Natural killer cell (primary cell): ENCODE results near the gene RS1. TPM values are rescaled to one million over a fixed set of nuclear protein-coding genes. Genes with fewer than 3 reads are reported as not detected.

Source experiments
- ATAC-seq, 3 donors: fragments of 150-1000 bp in 2 of 3; fragments of 200-7000 bp in 1 of 3; cut with Tn5 transposase; 1 replicate in 1 of 3; 2 replicates in 2 of 3; pipeline ENCODE4 v1.10.0; 2021; ENCODE audit warnings: mild to moderate bottlenecking in 2 of 3, moderate library complexity in 2 of 3
- DNase-seq, 2 donors: peaks; one replicate each; pipeline versions ENCODE4 v3.0.0 to v3.0.0-alpha.2; 2013 to 2021; ENCODE audit warnings: mixed read lengths in 1 of 2
- H3K27ac ChIP-seq: one replicate; pipeline ENCODE4 v1.5.1; 2013; ENCODE audit warnings: mild to moderate bottlenecking, low read length
- H3K27me3 ChIP-seq: one replicate; pipeline ENCODE4 v1.6.1; 2013; ENCODE audit warnings: low read length; ENCODE audit not compliant: control insufficient read depth, insufficient read depth
- H3K36me3 ChIP-seq: one replicate; pipeline ENCODE4 v1.6.1; 2013; ENCODE audit warnings: low read length; ENCODE audit not compliant: control insufficient read depth, insufficient read depth
- H3K4me1 ChIP-seq: one replicate; pipeline ENCODE4 v1.6.1; 2013; ENCODE audit warnings: low read length; ENCODE audit not compliant: control insufficient read depth, insufficient read depth
- H3K4me3 ChIP-seq: one replicate; pipeline ENCODE4 v1.5.1; 2013; ENCODE audit warnings: low read length
- H3K9me3 ChIP-seq: one replicate; pipeline ENCODE4 v1.6.1; 2013; ENCODE audit warnings: low read length; ENCODE audit not compliant: control insufficient read depth, insufficient read depth
- H3K27ac Mint-ChIP-seq, 2 donors: one replicate each; pipeline ENCODE4 v1.8.0; 2022; ENCODE audit warnings: mild to moderate bottlenecking in 2 of 2, mixed read lengths in 2 of 2, moderate library complexity in 1 of 2
- H3K27me3 Mint-ChIP-seq, 2 donors: one replicate each; pipeline ENCODE4 v1.8.0; 2022; ENCODE audit warnings: low read depth in 2 of 2, mixed read lengths in 2 of 2
- H3K36me3 Mint-ChIP-seq: one replicate; pipeline ENCODE4 v1.8.0; 2022; ENCODE audit warnings: mixed read lengths
- H3K4me1 Mint-ChIP-seq, 2 donors: one replicate each; pipeline ENCODE4 v1.8.0; 2022; ENCODE audit warnings: mixed read lengths in 2 of 2
- H3K4me3 Mint-ChIP-seq: one replicate; pipeline ENCODE4 v1.8.0; 2022; ENCODE audit warnings: mild to moderate bottlenecking, moderate library complexity, mixed read lengths
- H3K9me3 Mint-ChIP-seq, 2 donors: one replicate each; pipeline ENCODE4 v1.8.0; 2022; ENCODE audit warnings: mixed read lengths in 2 of 2
- CTCF ChIP-seq: fragments of 200-600 bp; IDR thresholded peaks from one replicate; pipeline ENCODE4 v1.8.0; 2022; ENCODE audit warnings: antibody characterized with exemption
- WGBS: methylation state at CpG from one replicate; pipeline ENCODE4 v1.1.7; 2013; ENCODE audit warnings: missing lambda C conversion rate; ENCODE audit not compliant: insufficient coverage; 5-methylcytosine and 5-hydroxymethylcytosine counted together
- intact Hi-C: fragments of 100-400 bp; cut with micrococcal nuclease; formaldehyde crosslinking; loops from one replicate; pipeline ENCODE4 v1.14.2; 2022
- total RNA-seq, 4 donors: library from RNA; stranded (reverse); fragments of 120-200 nt in 1 of 4; gene quantifications; one replicate each; pipeline versions ENCODE4 v1.2.3 to v1.2.4, GENCODE V29; 2013 to 2022

Gene RS1
- total RNA-seq, 3 donors from 2014 or later (not counting 1 experiment from before 2014, with no cell fraction given): not detected

GRCh38 chrX:18607966-18608365, 63.9 kb downstream of the RS1 start:
- TF ChIP-seq CTCF: no peak
- H3K9me3 ChIP-seq: no peaks in the 10 kb centered on the region
- no peak for ATAC-seq

GRCh38 chrX:18598413-18598812, 73.5 kb downstream of the RS1 start:
- no CpG with 5 or more reads among the region's 2 CpGs for WGBS
- no peak overlapping the region for H3K4me3 ChIP-seq
- no peak overlapping the region for H3K27ac Mint-ChIP-seq

More at GRCh38 chrX:18607966-18608365, 63.9 kb downstream of the RS1 start:
- Histone ChIP-seq H3K36me3 (peaks cover 4% of the 10 kb centered on the region), H3K4me3 (no peak overlapping the region), H3K4me1 (no peaks in the 10 kb centered on the region), H3K27me3 (no peaks in the 10 kb centered on the region), H3K27ac (no peak overlapping the region)
- H3K27ac Mint-ChIP-seq: no peak overlapping the region
- WGBS: no CpG with 5 or more reads among the region's 4 CpGs
- H3K36me3 Mint-ChIP-seq: no peaks in the 10 kb centered on the region
- H3K4me3 Mint-ChIP-seq: no peak overlapping the region
- H3K9me3 Mint-ChIP-seq: no peaks in the 10 kb centered on the region
- H3K4me1 Mint-ChIP-seq: no peaks in the 10 kb centered on the region
- intact Hi-C loops: no loop called here
- no peaks in the 10 kb centered on the region for H3K27me3 Mint-ChIP-seq
- no peak for DNase-seq

GRCh38 chrX:18596096-18596495, 75.8 kb downstream of the RS1 start:
- H3K4me3 ChIP-seq: no peak overlapping the region
- TF ChIP-seq CTCF: no peak
- no peaks in the 10 kb centered on the region for H3K9me3 ChIP-seq
- H3K27ac Mint-ChIP-seq: no peak overlapping the region
- H3K4me1 ChIP-seq: no peaks in the 10 kb centered on the region
- WGBS: 100% methylated on average over 2 of the region's 4 CpGs
- DNase-seq (no peak), ATAC-seq (no peak)
- no peaks in the 10 kb centered on the region for H3K4me1 Mint-ChIP-seq
- H3K36me3 Mint-ChIP-seq: no peaks in the 10 kb centered on the region
- intact Hi-C loops: no loop called here
- no peaks in the 10 kb centered on the region for H3K27me3 Mint-ChIP-seq
- no peak overlapping the region for H3K4me3 Mint-ChIP-seq
- H3K27me3 ChIP-seq: no peaks in the 10 kb centered on the region
- H3K27ac ChIP-seq: no peak overlapping the region
- H3K36me3 ChIP-seq: no peaks in the 10 kb centered on the region
- H3K9me3 Mint-ChIP-seq: no peaks in the 10 kb centered on the region

More at GRCh38 chrX:18598413-18598812, 73.5 kb downstream of the RS1 start:
- H3K36me3 ChIP-seq: no peaks in the 10 kb centered on the region
- no peaks in the 10 kb centered on the region for H3K27me3 ChIP-seq
- Mint-ChIP-seq H3K4me3 (no peak overlapping the region), H3K36me3 (no peaks in the 10 kb centered on the region), H3K4me1 (no peaks in the 10 kb centered on the region), H3K27me3 (no peaks in the 10 kb centered on the region), H3K9me3 (no peaks in the 10 kb centered on the region)
- no peak for TF ChIP-seq CTCF
- intact Hi-C loops: no loop called here
- H3K4me1 ChIP-seq: no peaks in the 10 kb centered on the region
- no peak for DNase-seq
- no peaks in the 10 kb centered on the region for H3K9me3 ChIP-seq
- no peak for ATAC-seq
- no peak overlapping the region for H3K27ac ChIP-seq

- WGBS: no CpG with 5 or more reads among the region's 2 CpGs
- no peak overlapping the region for H3K4me3 Mint-ChIP-seq
- intact Hi-C loops: no loop called here
These were observed 77.8 kb downstream of the RS1 start for GRCh38 chrX:18594079-18594478.

More at GRCh38 chrX:18594079-18594478, 77.8 kb downstream of the RS1 start:
- H3K4me1 Mint-ChIP-seq: no peaks in the 10 kb centered on the region
- Histone ChIP-seq H3K9me3 (no peaks in the 10 kb centered on the region), H3K36me3 (no peaks in the 10 kb centered on the region), H3K4me3 (no peak overlapping the region), H3K27me3 (no peaks in the 10 kb centered on the region), H3K4me1 (no peaks in the 10 kb centered on the region), H3K27ac (no peak overlapping the region)
- DNase-seq (no peak), ATAC-seq (no peak)
- H3K9me3 Mint-ChIP-seq: no peaks in the 10 kb centered on the region
- H3K36me3 Mint-ChIP-seq: no peaks in the 10 kb centered on the region
- no peak overlapping the region for H3K27ac Mint-ChIP-seq
- TF ChIP-seq CTCF: no peak
- no peaks in the 10 kb centered on the region for H3K27me3 Mint-ChIP-seq
